ENCODE measurements around the gene FAT1. TPM values are rescaled to one million over a fixed set of nuclear protein-coding genes. Genes with fewer than 3 reads are reported as not detected.

FAT1 gene
- total RNA-seq, 1 donor from 2014 or later = 106 TPM

- Histone ChIP-seq H3K4me1 (peaks cover 6% of the 10 kb centered on the region), H3K36me3 (no peaks in the 10 kb centered on the region), H3K9me3 (no peaks in the 10 kb centered on the region), H3K27ac (peak overlapping the region; percentile 83), H3K4me3 (peak overlapping the region; percentile 77), H3K27me3 (ENCODE audit: low read depth) (peaks cover 17% of the 10 kb centered on the region)
- ATAC-seq = peak; percentile 82 to 84
- peak; percentile 76 for DNase-seq
- intact Hi-C loops (cut with DNase I) = no loop called here
- TF ChIP-seq CTCF (IDR thresholded peaks at IDR 0.05) = peak; percentile 65
Observed at GRCh38 chr4:186725469-186726425, 2.1 kb upstream of the FAT1 start.

GRCh38 chr4:186724864-186725468, 1.3 kb upstream of the FAT1 start:
- Histone ChIP-seq H3K36me3 (no peaks in the 10 kb centered on the region), H3K27me3 (ENCODE audit: low read depth) (peaks cover 17% of the 10 kb centered on the region), H3K27ac (peak overlapping the region; percentile 81), H3K9me3 (peaks cover 5% of the 10 kb centered on the region), H3K4me3 (peak overlapping the region; percentile 77), H3K4me1 (peaks cover 6% of the 10 kb centered on the region)
- TF ChIP-seq CTCF (IDR thresholded peaks at IDR 0.05) = no peak
- DNase-seq = no peak
- intact Hi-C loops (cut with DNase I) = no loop called here
- no peak for ATAC-seq

- no peak for TF ChIP-seq CTCF (IDR thresholded peaks at IDR 0.05)
- intact Hi-C loops (cut with DNase I) = no loop called here
- H3K36me3 ChIP-seq = no peaks in the 10 kb centered on the region
- H3K27ac ChIP-seq = peak overlapping the region; percentile 81
- H3K4me3 ChIP-seq = peak overlapping the region; percentile 77
- ATAC-seq (peak; percentile 63 to 69), DNase-seq (peak; percentile 59)
- peaks cover 12% of the 10 kb centered on the region for H3K9me3 ChIP-seq
- peaks cover 17% of the 10 kb centered on the region for H3K27me3 ChIP-seq (ENCODE audit: low read depth)
- peaks cover 6% of the 10 kb centered on the region for H3K4me1 ChIP-seq
Observed at GRCh38 chr4:186724058-186724863, 605 bp upstream of the FAT1 start.

GRCh38 chr4:186722796-186723291, 812 bp downstream of the FAT1 start:
- intact Hi-C loops (cut with DNase I) = no loop called here
- peak; percentile 8 to 22 for ATAC-seq

More at GRCh38 chr4:186722796-186723291, 812 bp downstream of the FAT1 start:
- DNase-seq = no peak
- Histone ChIP-seq H3K27ac (peak overlapping the region; percentile 81), H3K9me3 (peaks cover 13% of the 10 kb centered on the region), H3K4me1 (peaks cover 6% of the 10 kb centered on the region), H3K27me3 (ENCODE audit: low read depth) (peaks cover 17% of the 10 kb centered on the region), H3K36me3 (no peaks in the 10 kb centered on the region), H3K4me3 (peak overlapping the region; percentile 77)
- TF ChIP-seq CTCF (IDR thresholded peaks at IDR 0.05) = no peak

Measured in lower lobe of right lung (tissue), 2 donors.